OCI-LY1 (cell line): ENCODE results near the gene PCNP.

ENCODE experiments used
- H2AFZ ChIP-seq: fragments of 200-600 bp; sonication (generic), shearing (Covaris generic); 2 replicates; pipeline ENCODE4 v1.6.0; 2014; ENCODE audit warnings: antibody characterized with exemption, mild to moderate bottlenecking, low read length
- H3F3A ChIP-seq: fragments of 200-600 bp; sonication (generic), shearing (Covaris generic); 2 replicates; pipeline ENCODE4 v1.6.0; 2014; ENCODE audit warnings: mild to moderate bottlenecking, antibody characterized with exemption, low read length, moderate library complexity; ENCODE audit not compliant: insufficient read depth
- H3K27ac ChIP-seq: fragments of 200-600 bp; sonication (generic); 2 replicates; pipeline ENCODE4 v1.5.1; 2014; ENCODE audit warnings: low read length, mixed run types, mild to moderate bottlenecking, low read depth; ENCODE audit not compliant: poor library complexity, severe bottlenecking
- H3K27me3 ChIP-seq: fragments of 200-600 bp; sonication (generic); 2 replicates; pipeline ENCODE4 v1.6.0; 2014; ENCODE audit warnings: antibody characterized with exemption, mild to moderate bottlenecking, low read length, moderate library complexity; ENCODE audit not compliant: insufficient read depth
- H3K36me3 ChIP-seq: fragments of 200-600 bp; sonication (generic); 2 replicates; pipeline ENCODE4 v1.6.1; 2014; ENCODE audit warnings: mild to moderate bottlenecking, antibody characterized with exemption, low read length, moderate library complexity, mixed read lengths; ENCODE audit not compliant: insufficient read depth
- H3K4me1 ChIP-seq: fragments of 200-600 bp; sonication (generic); 2 replicates; pipeline ENCODE4 v1.5.1; 2014; ENCODE audit warnings: mild to moderate bottlenecking, low read length, moderate library complexity; ENCODE audit not compliant: insufficient read depth, severe bottlenecking
- H3K4me2 ChIP-seq: fragments of 200-600 bp; sonication (generic), shearing (Covaris generic); 2 replicates; pipeline ENCODE4 v1.6.1; 2014; ENCODE audit warnings: low read length
- H3K4me3 ChIP-seq: fragments of 200-600 bp; sonication (generic); 2 replicates; pipeline ENCODE4 v1.5.1; 2014; ENCODE audit warnings: low read length, low read depth, mild to moderate bottlenecking, mixed read lengths; ENCODE audit not compliant: poor library complexity, severe bottlenecking
- H3K79me2 ChIP-seq: fragments of 200-600 bp; shearing (Covaris generic); 2 replicates; pipeline ENCODE4 v1.6.1; 2016; ENCODE audit warnings: mixed run types, low read length, mixed read lengths; ENCODE audit not compliant: insufficient read depth
- H3K9ac ChIP-seq: fragments of 200-600 bp; sonication (generic), shearing (Covaris generic); 2 replicates; pipeline ENCODE4 v1.6.1; 2014; ENCODE audit warnings: mild to moderate bottlenecking, low read length, mixed read lengths
- H3K9me2 ChIP-seq: fragments of 200-600 bp; sonication (generic), shearing (Covaris generic); 2 replicates; pipeline ENCODE4 v1.6.1; 2014; ENCODE audit warnings: low read depth, mild to moderate bottlenecking, low read length, mixed read lengths
- H3K9me3 ChIP-seq: fragments of 200-600 bp; shearing (Covaris generic); 2 replicates; pipeline ENCODE4 v1.6.1; 2014; ENCODE audit warnings: low read length, mixed read lengths
- H4K20me1 ChIP-seq: fragments of 200-600 bp; sonication (generic), shearing (Covaris generic); 2 replicates; pipeline ENCODE4 v1.6.0; 2016; ENCODE audit warnings: mild to moderate bottlenecking, low read length; ENCODE audit not compliant: insufficient read depth
- EZH2 ChIP-seq: fragments of 200-600 bp; sonication (generic), shearing (Covaris generic); IDR thresholded peaks from 2 replicates; pipeline ENCODE4 v1.8.0; 2017; ENCODE audit warnings: borderline replicate concordance, mixed run types, mild to moderate bottlenecking, antibody characterized with exemption, low read length, moderate library complexity, mixed read lengths
- TF ChIP-seq, protein P1 (sequence below): fragments of 200-600 bp; sonication (generic), shearing (Covaris generic); IDR thresholded peaks from 2 replicates; pipeline ENCODE4 v1.5.1; 2017; ENCODE audit warnings: mild to moderate bottlenecking, antibody characterized with exemption, low read length, moderate library complexity, mixed read lengths

PCNP gene

DNA sequence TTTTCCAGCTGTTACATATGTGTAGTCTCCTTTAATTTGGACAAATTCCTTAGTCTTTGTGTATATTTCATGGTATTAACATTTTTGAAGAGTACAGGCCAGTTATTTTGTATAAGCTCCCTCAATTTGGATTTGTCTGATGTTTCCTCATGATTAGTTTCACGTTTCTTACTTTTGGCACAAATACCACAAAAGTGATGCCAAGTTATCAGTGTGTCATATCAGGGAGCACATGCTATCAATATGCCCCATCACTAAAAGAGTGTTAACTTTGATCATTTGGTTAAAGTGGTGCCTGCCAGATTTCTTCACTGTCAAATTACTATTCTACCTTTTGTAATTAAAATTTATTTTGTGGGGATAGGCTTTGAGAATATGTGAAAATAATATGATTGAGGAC lies 14.6 kb downstream of the PCNP start:
- Histone ChIP-seq H3K4me3 (no peak overlapping the region), H3F3A (0 out of 2 replicates have a peak, but pooled peaks cover 3% of the 10 kb centered on the region), H3K4me2 (no peak overlapping the region), H3K9me3 (no peaks in the 10 kb centered on the region), H2AFZ (no peak overlapping the region), H3K4me1 (no peaks in the 10 kb centered on the region), H3K9ac (no peak overlapping the region), H3K79me2 (0 out of 2 replicates have a peak, but pooled peaks cover 8% of the 10 kb centered on the region), H3K27me3 (no peaks in the 10 kb centered on the region), H3K27ac (no peak overlapping the region), H3K36me3 (peaks cover 77% of the 10 kb centered on the region), H4K20me1 (no peaks in the 10 kb centered on the region), H3K9me2 (no peaks in the 10 kb centered on the region)
- TF ChIP-seq EZH2: no peak
- TF ChIP-seq, protein P1, sequence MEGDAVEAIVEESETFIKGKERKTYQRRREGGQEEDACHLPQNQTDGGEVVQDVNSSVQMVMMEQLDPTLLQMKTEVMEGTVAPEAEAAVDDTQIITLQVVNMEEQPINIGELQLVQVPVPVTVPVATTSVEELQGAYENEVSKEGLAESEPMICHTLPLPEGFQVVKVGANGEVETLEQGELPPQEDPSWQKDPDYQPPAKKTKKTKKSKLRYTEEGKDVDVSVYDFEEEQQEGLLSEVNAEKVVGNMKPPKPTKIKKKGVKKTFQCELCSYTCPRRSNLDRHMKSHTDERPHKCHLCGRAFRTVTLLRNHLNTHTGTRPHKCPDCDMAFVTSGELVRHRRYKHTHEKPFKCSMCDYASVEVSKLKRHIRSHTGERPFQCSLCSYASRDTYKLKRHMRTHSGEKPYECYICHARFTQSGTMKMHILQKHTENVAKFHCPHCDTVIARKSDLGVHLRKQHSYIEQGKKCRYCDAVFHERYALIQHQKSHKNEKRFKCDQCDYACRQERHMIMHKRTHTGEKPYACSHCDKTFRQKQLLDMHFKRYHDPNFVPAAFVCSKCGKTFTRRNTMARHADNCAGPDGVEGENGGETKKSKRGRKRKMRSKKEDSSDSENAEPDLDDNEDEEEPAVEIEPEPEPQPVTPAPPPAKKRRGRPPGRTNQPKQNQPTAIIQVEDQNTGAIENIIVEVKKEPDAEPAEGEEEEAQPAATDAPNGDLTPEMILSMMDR: no peak

DNA sequence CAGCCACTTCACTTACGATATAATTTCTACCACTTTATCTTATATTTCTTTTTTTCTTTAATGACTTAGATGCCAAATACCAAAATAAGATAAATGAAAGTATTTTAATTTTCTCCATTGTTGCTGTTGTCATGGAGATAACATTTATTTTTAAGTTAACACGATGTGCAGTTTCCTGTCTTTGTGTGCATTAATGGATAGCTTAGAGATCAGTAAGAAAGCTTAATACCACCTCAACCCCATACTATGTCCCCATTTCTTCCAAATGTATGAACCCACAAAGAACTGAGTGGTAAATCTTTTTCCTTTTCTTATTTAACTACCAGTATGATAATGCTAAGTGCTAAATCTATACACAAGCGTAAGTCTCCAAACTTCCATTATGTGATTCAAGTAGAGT lies 17.1 kb downstream of the PCNP start:
- Histone ChIP-seq H3K9ac (no peak overlapping the region), H3K36me3 (peaks cover 70% of the 10 kb centered on the region), H3K4me2 (no peak overlapping the region), H3K4me3 (no peak overlapping the region), H3K4me1 (no peaks in the 10 kb centered on the region), H3K9me3 (no peaks in the 10 kb centered on the region), H3K27ac (no peak overlapping the region), H3K27me3 (no peaks in the 10 kb centered on the region), H2AFZ (no peak overlapping the region), H3K79me2 (no peaks in the 10 kb centered on the region), H3K9me2 (no peaks in the 10 kb centered on the region), H3F3A (0 out of 2 replicates have a peak, but pooled peaks cover 3% of the 10 kb centered on the region), H4K20me1 (no peaks in the 10 kb centered on the region)
- TF ChIP-seq, protein P1: no peak
- no peak for TF ChIP-seq EZH2

DNA sequence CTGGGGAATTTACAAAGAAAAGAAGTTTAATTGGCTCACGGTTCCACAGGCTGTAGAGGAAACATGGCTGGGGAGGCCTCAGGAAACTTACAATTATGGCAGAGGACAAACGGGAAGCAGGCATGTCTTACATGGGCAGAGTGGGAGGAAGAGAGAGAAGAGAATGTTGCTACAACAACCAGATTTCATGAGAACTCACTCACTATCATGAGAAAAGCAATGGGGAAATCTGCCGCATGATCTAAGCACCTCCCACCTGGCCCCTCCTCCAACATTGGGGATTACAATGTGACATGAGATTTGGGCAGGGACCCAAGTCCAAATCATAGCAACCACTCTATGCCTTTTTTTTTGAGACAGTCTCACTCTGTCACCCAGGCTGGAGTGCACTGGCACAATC lies 28.8 kb downstream of the PCNP start:
- Histone ChIP-seq H3K4me3 (no peak overlapping the region), H3K36me3 (no peaks in the 10 kb centered on the region), H3K4me1 (no peaks in the 10 kb centered on the region), H2AFZ (no peak overlapping the region), H3K79me2 (no peaks in the 10 kb centered on the region), H3K27ac (no peak overlapping the region), H4K20me1 (no peaks in the 10 kb centered on the region), H3K9me3 (no peaks in the 10 kb centered on the region), H3F3A (no peaks in the 10 kb centered on the region), H3K9me2 (no peaks in the 10 kb centered on the region), H3K9ac (no peak overlapping the region), H3K4me2 (no peak overlapping the region), H3K27me3 (no peaks in the 10 kb centered on the region)
- TF ChIP-seq EZH2: no peak
- TF ChIP-seq, protein P1: no peak
